HFFc6 (cell line): Measurements from ENCODE around the gene PDZRN4. TPM values are rescaled to one million over a fixed set of nuclear protein-coding genes. Genes with fewer than 3 reads are reported as not detected.
"Not testable (repeated sequence)": the region's sequence is repeated elsewhere in the genome, so short reads cannot be mapped to it uniquely, and the experiment has no call there.

Experiments
- DNase-seq: peaks from one replicate; pipeline ENCODE4 v3.0.0-alpha.2; 2018
- H3K27ac Mint-ChIP-seq: 2 replicates; pipeline ENCODE4 v1.8.0; 2020; ENCODE audit warnings: mild to moderate bottlenecking, mixed read lengths
- H3K27me3 Mint-ChIP-seq: 2 replicates; pipeline ENCODE4 v1.8.0; 2021; ENCODE audit warnings: mild to moderate bottlenecking, moderate library complexity, mixed read lengths; ENCODE audit not compliant: insufficient read depth
- H3K36me3 Mint-ChIP-seq: 2 replicates; pipeline ENCODE4 v1.8.0; 2021; ENCODE audit warnings: low read depth, mixed read lengths
- H3K4me1 Mint-ChIP-seq: 2 replicates; pipeline ENCODE4 v1.8.0; 2020; ENCODE audit warnings: low read depth, mixed read lengths
- H3K4me3 Mint-ChIP-seq: 2 replicates; pipeline ENCODE4 v1.8.0; 2020; ENCODE audit warnings: mild to moderate bottlenecking, moderate library complexity, mixed read lengths
- H3K9me3 Mint-ChIP-seq: 2 replicates; pipeline ENCODE4 v1.8.0; 2020; ENCODE audit warnings: mild to moderate bottlenecking, mixed read lengths
- total RNA-seq, 6 experiments: library from RNA; stranded (reverse); fragmentation: NEBNext Ultra II Directional; extraction: Animal tissue kit (Norgen Biotek cat#: 25700); gene quantifications; 2 replicates in 1 of 6; 3 replicates in 5 of 6; pipeline ENCODE4 v1.2.3, GENCODE V29; 2021
- TF ChIP-seq, protein P1 (sequence below): fragments of 200-600 bp; sonication (generic); IDR thresholded peaks from 2 replicates; pipeline ENCODE4 v1.5.0; 2021; ENCODE audit warnings: antibody characterized with exemption, mild to moderate bottlenecking

The PDZRN4 gene
- total RNA-seq, 6 experiments from 2014 or later: not detected

- Mint-ChIP-seq H3K27me3 (no peaks in the 10 kb centered on the region), H3K4me3 (no peak overlapping the region)
- TF ChIP-seq, protein P1, sequence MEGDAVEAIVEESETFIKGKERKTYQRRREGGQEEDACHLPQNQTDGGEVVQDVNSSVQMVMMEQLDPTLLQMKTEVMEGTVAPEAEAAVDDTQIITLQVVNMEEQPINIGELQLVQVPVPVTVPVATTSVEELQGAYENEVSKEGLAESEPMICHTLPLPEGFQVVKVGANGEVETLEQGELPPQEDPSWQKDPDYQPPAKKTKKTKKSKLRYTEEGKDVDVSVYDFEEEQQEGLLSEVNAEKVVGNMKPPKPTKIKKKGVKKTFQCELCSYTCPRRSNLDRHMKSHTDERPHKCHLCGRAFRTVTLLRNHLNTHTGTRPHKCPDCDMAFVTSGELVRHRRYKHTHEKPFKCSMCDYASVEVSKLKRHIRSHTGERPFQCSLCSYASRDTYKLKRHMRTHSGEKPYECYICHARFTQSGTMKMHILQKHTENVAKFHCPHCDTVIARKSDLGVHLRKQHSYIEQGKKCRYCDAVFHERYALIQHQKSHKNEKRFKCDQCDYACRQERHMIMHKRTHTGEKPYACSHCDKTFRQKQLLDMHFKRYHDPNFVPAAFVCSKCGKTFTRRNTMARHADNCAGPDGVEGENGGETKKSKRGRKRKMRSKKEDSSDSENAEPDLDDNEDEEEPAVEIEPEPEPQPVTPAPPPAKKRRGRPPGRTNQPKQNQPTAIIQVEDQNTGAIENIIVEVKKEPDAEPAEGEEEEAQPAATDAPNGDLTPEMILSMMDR: no peak
Measured at GRCh38 chr12:41162461-41162860, 25.7 kb upstream of the PDZRN4 start.

GRCh38 chr12:41167701-41168100 is 20.4 kb upstream of the PDZRN4 start:
- peaks cover 5% of the 10 kb centered on the region; the same call in 1 of the 2 replicates for H3K36me3 Mint-ChIP-seq
- no peak for DNase-seq
- H3K4me1 Mint-ChIP-seq: no peaks in the 10 kb centered on the region
- peaks cover 30% of the 10 kb centered on the region for H3K9me3 Mint-ChIP-seq
- H3K27me3 Mint-ChIP-seq: no peaks in the 10 kb centered on the region
- no peak overlapping the region for H3K4me3 Mint-ChIP-seq
- H3K27ac Mint-ChIP-seq: no peak overlapping the region
- TF ChIP-seq, protein P1: no peak

More at GRCh38 chr12:41162461-41162860, 25.7 kb upstream of the PDZRN4 start:
- no peak overlapping the region for H3K27ac Mint-ChIP-seq
- no peak for DNase-seq
- no peaks in the 10 kb centered on the region for H3K4me1 Mint-ChIP-seq
- peaks cover 28% of the 10 kb centered on the region for H3K9me3 Mint-ChIP-seq
- H3K36me3 Mint-ChIP-seq: no peaks in the 10 kb centered on the region

GRCh38 chr12:41174602-41175001 is 13.5 kb upstream of the PDZRN4 start:
- Mint-ChIP-seq H3K9me3 (peaks cover 10% of the 10 kb centered on the region), H3K27me3 (no peaks in the 10 kb centered on the region), H3K36me3 (peaks cover 5% of the 10 kb centered on the region; the same call in 1 of the 2 replicates), H3K4me1 (no peaks in the 10 kb centered on the region), H3K27ac (no peak overlapping the region), H3K4me3 (no peak overlapping the region)
- DNase-seq: no peak
- TF ChIP-seq, protein P1: no peak

DNA sequence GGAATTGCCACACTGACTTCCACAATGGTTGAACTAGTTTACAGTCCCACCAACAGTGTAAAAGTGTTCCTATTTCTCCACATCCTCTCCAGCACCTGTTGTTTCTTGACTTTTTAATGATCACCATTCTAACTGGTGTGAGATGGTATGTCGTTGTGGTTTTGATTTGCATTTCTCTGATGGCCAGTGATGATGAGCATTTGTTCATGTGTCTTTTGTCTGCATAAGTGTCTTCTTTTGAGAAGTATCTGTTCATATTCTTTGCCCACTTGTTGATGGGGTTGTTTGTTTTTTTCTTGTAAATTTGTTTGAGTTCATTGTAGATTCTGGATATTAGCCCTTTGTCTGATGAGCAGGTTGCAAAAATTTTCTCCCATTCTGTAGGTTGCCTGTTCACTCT is 8.6 kb upstream of the PDZRN4 start:
- not testable (repeated sequence) for H3K27me3 Mint-ChIP-seq, H3K27ac Mint-ChIP-seq, H3K4me1 Mint-ChIP-seq, H3K36me3 Mint-ChIP-seq, H3K4me3 Mint-ChIP-seq, DNase-seq
- peaks cover 19% of the 10 kb centered on the region for H3K9me3 Mint-ChIP-seq

GRCh38 chr12:41184864-41185263 is 3.3 kb upstream of the PDZRN4 start:
- DNase-seq: no peak
- Mint-ChIP-seq H3K27me3 (peaks cover 3% of the 10 kb centered on the region), H3K36me3 (peaks cover 4% of the 10 kb centered on the region), H3K4me3 (no peak overlapping the region), H3K4me1 (no peaks in the 10 kb centered on the region), H3K27ac (no peak overlapping the region), H3K9me3 (peaks cover 32% of the 10 kb centered on the region)
- TF ChIP-seq, protein P1: no peak

DNA sequence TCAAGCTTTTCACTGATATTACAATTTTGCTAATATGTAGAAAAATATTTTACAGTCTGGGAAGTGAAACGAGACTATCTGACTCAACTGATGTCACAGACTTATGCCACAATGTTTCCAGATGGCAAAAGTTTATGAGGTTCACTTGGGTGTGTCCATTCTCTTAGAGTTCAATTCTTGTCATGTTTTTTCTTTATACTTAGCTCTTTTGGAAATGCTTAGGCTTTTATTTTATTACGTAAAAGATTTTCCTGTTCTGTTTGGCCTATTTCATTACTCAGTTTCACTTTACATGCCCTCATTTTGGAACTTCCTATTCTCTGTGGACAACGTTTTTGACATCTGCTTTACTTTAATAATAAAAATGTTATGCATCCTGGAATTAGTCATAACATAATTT is 2.1 kb upstream of the PDZRN4 start:
- H3K9me3 Mint-ChIP-seq: peaks cover 29% of the 10 kb centered on the region
- H3K36me3 Mint-ChIP-seq: peaks cover 4% of the 10 kb centered on the region
- peaks cover 3% of the 10 kb centered on the region for H3K27me3 Mint-ChIP-seq
- no peak for DNase-seq
- no peaks in the 10 kb centered on the region for H3K4me1 Mint-ChIP-seq
- no peak overlapping the region for H3K27ac Mint-ChIP-seq
- no peak overlapping the region for H3K4me3 Mint-ChIP-seq
- TF ChIP-seq, protein P1: no peak
